Esophagus muscularis mucosa (tissue), 3 donors: Measurements from ENCODE around the gene TRIM62.

ENCODE experiments used
- POLR2A ChIP-seq: fragments of 450-650 bp; IDR thresholded peaks from one replicate; pipeline ENCODE4 v1.6.1; 2017; ENCODE audit warnings: antibody characterized with exemption, moderate library complexity, mild to moderate bottlenecking, low read depth
- TF ChIP-seq, protein P1 (sequence below), 3 experiments: fragments of 200-600 bp in 2 of 3; fragments of 450-650 bp in 1 of 3; sonication (generic) in 2 of 3; IDR thresholded peaks; one replicate each; pipeline ENCODE4 v1.5.1; 2017 to 2019; ENCODE audit warnings: antibody characterized with exemption in 3 of 3, mild to moderate bottlenecking in 2 of 3, moderate library complexity in 1 of 3

GRCh38 chr1:33118274-33118673 is 63.6 kb downstream of the TRIM62 start:
- TF ChIP-seq, protein P1, sequence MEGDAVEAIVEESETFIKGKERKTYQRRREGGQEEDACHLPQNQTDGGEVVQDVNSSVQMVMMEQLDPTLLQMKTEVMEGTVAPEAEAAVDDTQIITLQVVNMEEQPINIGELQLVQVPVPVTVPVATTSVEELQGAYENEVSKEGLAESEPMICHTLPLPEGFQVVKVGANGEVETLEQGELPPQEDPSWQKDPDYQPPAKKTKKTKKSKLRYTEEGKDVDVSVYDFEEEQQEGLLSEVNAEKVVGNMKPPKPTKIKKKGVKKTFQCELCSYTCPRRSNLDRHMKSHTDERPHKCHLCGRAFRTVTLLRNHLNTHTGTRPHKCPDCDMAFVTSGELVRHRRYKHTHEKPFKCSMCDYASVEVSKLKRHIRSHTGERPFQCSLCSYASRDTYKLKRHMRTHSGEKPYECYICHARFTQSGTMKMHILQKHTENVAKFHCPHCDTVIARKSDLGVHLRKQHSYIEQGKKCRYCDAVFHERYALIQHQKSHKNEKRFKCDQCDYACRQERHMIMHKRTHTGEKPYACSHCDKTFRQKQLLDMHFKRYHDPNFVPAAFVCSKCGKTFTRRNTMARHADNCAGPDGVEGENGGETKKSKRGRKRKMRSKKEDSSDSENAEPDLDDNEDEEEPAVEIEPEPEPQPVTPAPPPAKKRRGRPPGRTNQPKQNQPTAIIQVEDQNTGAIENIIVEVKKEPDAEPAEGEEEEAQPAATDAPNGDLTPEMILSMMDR (IDR thresholded peaks at IDR 0.05): no peak
- TF ChIP-seq POLR2A: no peak
